Measurements from ENCODE around the gene TYMP. TPM values are rescaled to one million over a fixed set of nuclear protein-coding genes. Genes with fewer than 3 reads are reported as not detected.

The TYMP gene
- total and polyA plus RNA-seq, 2 of the 8 experiments (the other 6 are each of a cell fraction or from before 2014, with no cell fraction given) = 0.43 to 0.48 TPM

DNA sequence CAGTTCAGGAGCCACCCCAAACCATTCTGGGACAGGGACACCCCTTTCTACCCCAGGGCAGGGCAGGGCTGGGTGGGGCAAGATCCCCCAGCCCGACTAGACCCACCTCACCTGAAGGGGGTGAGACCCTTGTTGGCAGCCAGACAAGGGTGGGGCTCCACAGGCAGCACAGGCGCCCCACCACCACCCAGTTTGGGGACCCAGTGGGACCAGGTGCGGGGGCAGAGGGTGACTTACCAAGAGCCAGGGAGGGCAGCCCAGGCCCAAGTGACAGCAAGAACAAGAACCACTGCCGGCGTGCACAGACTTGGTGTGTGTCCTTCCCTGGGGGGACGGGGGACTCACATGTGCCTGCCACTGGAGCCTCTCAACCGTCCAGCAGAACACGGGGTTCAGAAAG, 46.3 kb downstream of the TYMP start:
- H2BK20ac ChIP-seq (ENCODE audit: low read length) = no peak overlapping the region
- WGBS, 2 experiments (ENCODE audit: extremely low coverage in 1 of 2, insufficient coverage in 1 of 2, insufficient read length in 1 of 2, insufficient replicate concordance in 2 of 2, low coverage in 1 of 2, low lambda C conversion rate in 2 of 2, missing lambda C conversion rate in 1 of 2) = 94% methylated on average over 8 of the region's 8 CpGs; no CpG with 5 or more reads in 1 of the 2 experiments
- ChIA-PET CTCF (ENCODE audit: partially characterized antibody) (interaction anchor here (1.1 to 5.6 kb wide), 4 partner anchors 10 to 80 kb away, joined by 4 to 54 read pairs (median 4); partner anchors contain the start of gene SCO2), POLR2A (ENCODE audit: partially characterized antibody) (interaction anchor here (0.9 to 4.8 kb wide), 14 partner anchors 10 to 55 kb away, joined by 3 to 21 read pairs (median 6); partner anchors contain the start of genes LMF2 and NCAPH2)
- H3K18ac ChIP-seq (ENCODE audit: extremely low read depth, low read length) = no peak overlapping the region
- no peak overlapping the region for H2BK15ac ChIP-seq (ENCODE audit: low read length)
- H3K4me2 ChIP-seq (ENCODE audit: insufficient read depth in 1 of 2, low read depth in 2 of 2, low read length in 2 of 2) = no peak overlapping the region
- no peaks in the 10 kb centered on the region for H3K79me1 ChIP-seq (ENCODE audit: low read depth, low read length)
- FAIRE-seq (no peak), DNase-seq (ENCODE audit: low read depth in 1 of 2, low spot score in 2 of 2) (no peak)
- H3K27ac ChIP-seq (ENCODE audit: low read depth, low read length) = no peak overlapping the region
- no peak overlapping the region for H2BK12ac ChIP-seq (ENCODE audit: low read depth, low read length)
- H4K5ac ChIP-seq (ENCODE audit: insufficient read length, low read depth, low read length) = no peak overlapping the region
- H3K27me3 ChIP-seq (replicated peaks in 1 of 4; ENCODE audit: control insufficient read depth in 3 of 4, extremely low read depth in 1 of 4, insufficient read depth in 3 of 4, low read length in 3 of 4) = peaks cover 1 to 20% (median 13%) of the 10 kb centered on the region in 4 experiments; a peak in 6 of 7 replicates
- H2AFZ ChIP-seq (ENCODE audit: low read length) = no peak overlapping the region
- no peak overlapping the region for H3K23ac ChIP-seq (ENCODE audit: insufficient read length)
- H2BK5ac ChIP-seq (ENCODE audit: low read depth, low read length) = no peak overlapping the region
- no peak overlapping the region for H4K91ac ChIP-seq (replicated peaks; ENCODE audit: insufficient read length, low read length)
- H2AK5ac ChIP-seq (ENCODE audit: low read depth, low read length) = no peak overlapping the region
- no peak overlapping the region for H3K4me3 ChIP-seq (ENCODE audit: extremely low read depth in 1 of 4, insufficient read depth in 2 of 4, low read depth in 3 of 4, low read length in 4 of 4)
- H4K20me1 ChIP-seq (replicated peaks in 1 of 2; ENCODE audit: control insufficient read depth in 1 of 2, insufficient read depth in 2 of 2, low read length in 2 of 2) = peaks cover 0 to 3% of the 10 kb centered on the region in 2 experiments
- no peak overlapping the region for H3K56ac ChIP-seq (replicated peaks; ENCODE audit: insufficient read length, low read depth, low read length)
- H3K9me3 ChIP-seq (ENCODE audit: insufficient read depth in 2 of 2, low read depth in 1 of 2, low read length in 1 of 2) = no peaks in the 10 kb centered on the region
- H3K36me3 ChIP-seq (ENCODE audit: control insufficient read depth in 2 of 4, insufficient read depth in 4 of 4, low read length in 3 of 4) = 0 out of 8 replicates have a peak, but pooled peaks cover 0 to 2% (median 0%) of the 10 kb centered on the region in 4 experiments
- H2BK120ac ChIP-seq (replicated peaks; ENCODE audit: low read depth, low read length) = no peak overlapping the region
- H3K9ac ChIP-seq (replicated peaks in 1 of 4; ENCODE audit: extremely low read depth in 1 of 4, low read depth in 3 of 4, low read length in 3 of 4) = no peak overlapping the region
- peaks cover 4% of the 10 kb centered on the region; the same call in 1 of the 2 replicates for H3K23me2 ChIP-seq (ENCODE audit: low read depth, low read length)
- no peak overlapping the region for H3K14ac ChIP-seq (ENCODE audit: insufficient read length)
- peaks cover 0 to 5% (median 0%) of the 10 kb centered on the region in 4 experiments; a peak in 4 of 7 replicates for H3K4me1 ChIP-seq (replicated peaks in 1 of 4; ENCODE audit: control insufficient read depth in 3 of 4, insufficient read depth in 4 of 4, low read length in 3 of 4)
- H3K4ac ChIP-seq (replicated peaks; ENCODE audit: insufficient read length, low read depth, low read length) = no peak overlapping the region
- no peaks in the 10 kb centered on the region for H3K79me2 ChIP-seq (ENCODE audit: control insufficient read depth in 1 of 2, insufficient read depth in 2 of 2, low read length in 2 of 2)
- H4K8ac ChIP-seq (ENCODE audit: extremely low read depth, insufficient read depth, low read length) = no peak overlapping the region
- TF ChIP-seq SIX5 (IDR thresholded peaks at IDR 0.05; ENCODE audit: low read depth, low read length) = no peak
- no peak for TF ChIP-seq SIN3A (conservative IDR thresholded peaks at IDR 0.05 in 1 of 2, IDR thresholded peaks at IDR 0.05 in 1 of 2; ENCODE audit: low read depth in 1 of 2, low read length in 2 of 2)
- TF ChIP-seq EP300 (IDR thresholded peaks at IDR 0.05; ENCODE audit: borderline replicate concordance in 1 of 2, low read depth in 2 of 2, low read length in 2 of 2) = no peak
- TF ChIP-seq, protein P1, sequence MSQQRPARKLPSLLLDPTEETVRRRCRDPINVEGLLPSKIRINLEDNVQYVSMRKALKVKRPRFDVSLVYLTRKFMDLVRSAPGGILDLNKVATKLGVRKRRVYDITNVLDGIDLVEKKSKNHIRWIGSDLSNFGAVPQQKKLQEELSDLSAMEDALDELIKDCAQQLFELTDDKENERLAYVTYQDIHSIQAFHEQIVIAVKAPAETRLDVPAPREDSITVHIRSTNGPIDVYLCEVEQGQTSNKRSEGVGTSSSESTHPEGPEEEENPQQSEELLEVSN (IDR thresholded peaks at IDR 0.05) = no peak
- no peak for TF ChIP-seq POLR2A (IDR thresholded peaks at IDR 0.05; ENCODE audit: control extremely low read depth in 1 of 2, low read depth in 2 of 2, low read length in 2 of 2)
- no peak for TF ChIP-seq TCF12 (IDR thresholded peaks at IDR 0.05; ENCODE audit: low read depth, low read length)
- TF ChIP-seq RXRA (IDR thresholded peaks at IDR 0.05; ENCODE audit: insufficient read depth, low read depth, low read length) = no peak
- no peak for TF ChIP-seq JUN (IDR thresholded peaks at IDR 0.05; ENCODE audit: low read depth, low read length)
- TF ChIP-seq, protein P2, sequence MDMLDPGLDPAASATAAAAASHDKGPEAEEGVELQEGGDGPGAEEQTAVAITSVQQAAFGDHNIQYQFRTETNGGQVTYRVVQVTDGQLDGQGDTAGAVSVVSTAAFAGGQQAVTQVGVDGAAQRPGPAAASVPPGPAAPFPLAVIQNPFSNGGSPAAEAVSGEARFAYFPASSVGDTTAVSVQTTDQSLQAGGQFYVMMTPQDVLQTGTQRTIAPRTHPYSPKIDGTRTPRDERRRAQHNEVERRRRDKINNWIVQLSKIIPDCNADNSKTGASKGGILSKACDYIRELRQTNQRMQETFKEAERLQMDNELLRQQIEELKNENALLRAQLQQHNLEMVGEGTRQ (IDR thresholded peaks at IDR 0.05; ENCODE audit: low read length) = no peak
- TF ChIP-seq JUND (IDR thresholded peaks at IDR 0.05; ENCODE audit: low read length) = no peak
- TF ChIP-seq SRF (IDR thresholded peaks at IDR 0.05; ENCODE audit: low read depth, low read length) = no peak
- TF ChIP-seq NANOG (IDR thresholded peaks at IDR 0.05; ENCODE audit: insufficient read depth, low read depth, low read length, poor library complexity, severe bottlenecking) = no peak
